ENCODE data around the gene ZNF813.
"Not testable (repeated sequence)": the region's sequence is repeated elsewhere in the genome, so short reads cannot be mapped to it uniquely, and the experiment has no call there.

Gene ZNF813

DNA sequence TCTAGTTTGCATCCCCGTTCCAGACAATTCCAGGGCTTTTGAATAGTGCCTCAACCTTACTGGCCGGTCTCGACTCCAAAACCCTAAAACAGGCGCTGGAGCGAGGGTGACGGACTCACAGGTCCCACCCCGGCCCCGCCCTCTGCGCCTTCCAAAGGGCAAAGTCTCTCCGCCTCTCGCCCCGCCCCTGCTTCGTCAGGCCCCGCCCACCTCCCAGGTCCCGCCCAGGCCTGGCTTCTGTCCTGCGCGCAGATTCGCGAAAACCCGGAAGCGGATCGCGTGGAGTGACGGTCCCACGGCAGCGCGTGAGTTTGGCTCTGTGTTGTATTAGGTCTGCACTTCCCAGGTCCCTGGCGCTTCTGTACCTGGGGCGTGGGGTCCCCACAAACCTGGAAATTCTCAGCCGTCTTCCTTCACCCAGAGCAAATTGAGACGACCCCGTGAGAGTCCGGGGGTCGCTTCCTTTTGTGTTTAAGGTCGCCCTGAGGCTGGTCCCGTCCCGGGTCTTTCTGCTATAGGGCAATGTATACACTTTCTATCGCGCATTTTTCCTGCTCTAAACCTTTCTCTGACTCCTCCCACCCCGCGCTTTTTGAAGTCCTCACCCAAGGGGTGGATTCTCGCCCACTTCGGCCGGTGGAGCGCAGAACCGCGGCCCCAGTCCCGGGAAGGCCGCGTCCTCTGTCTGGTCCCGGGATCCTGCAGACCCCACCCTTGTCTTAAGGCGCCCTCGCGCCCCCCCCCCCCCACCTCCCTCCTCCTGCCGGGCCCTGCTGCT, at the start of gene ZNF813:
Gene ZNF813 (plus strand): TSS at position 249 of the 778 bp plus-strand sequence. CDS start 16,090 bp downstream, outside the sequence.
- DNase-seq (ENCODE audit: low read depth): peak; percentile 20

DNA sequence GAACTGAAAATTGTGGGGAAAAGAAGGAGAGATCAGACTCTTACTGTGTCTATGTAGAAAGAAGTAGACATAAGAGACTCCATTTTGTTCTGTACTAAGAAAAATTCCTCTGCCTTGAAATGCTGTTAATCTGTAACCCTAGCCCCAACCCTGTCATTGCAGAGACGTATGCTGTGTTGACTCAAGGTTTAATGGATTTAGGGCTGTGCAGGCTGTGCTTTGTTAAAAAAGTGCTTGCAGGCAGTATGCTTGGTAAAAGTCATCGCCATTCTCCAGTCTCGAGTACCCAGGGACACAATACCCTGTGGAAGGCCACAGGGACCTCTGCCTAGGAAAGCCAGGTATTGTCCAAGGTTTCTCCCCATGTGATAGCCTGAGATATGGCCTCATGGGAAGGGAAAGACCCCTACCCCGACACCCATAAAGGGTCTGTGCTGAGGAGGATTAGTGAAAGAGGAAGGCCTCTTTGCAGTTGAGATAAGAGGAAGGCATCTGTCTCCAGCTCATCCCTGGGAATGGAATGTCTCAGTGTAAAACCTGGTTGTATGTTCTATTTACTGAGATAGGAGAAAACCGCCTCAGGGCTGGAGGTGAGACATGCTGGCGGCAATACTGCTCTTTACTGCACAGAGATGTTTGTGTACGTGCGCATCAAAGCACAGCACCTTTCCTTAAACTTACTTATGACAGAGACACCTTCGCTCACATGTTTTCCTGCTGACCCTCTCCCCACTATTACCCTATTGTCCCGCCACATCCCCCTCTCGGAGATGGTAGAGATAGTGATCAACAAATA, 46.8 kb upstream of the ZNF813 start:
- DNase-seq (ENCODE audit: low read depth): not testable (repeated sequence)

DNA sequence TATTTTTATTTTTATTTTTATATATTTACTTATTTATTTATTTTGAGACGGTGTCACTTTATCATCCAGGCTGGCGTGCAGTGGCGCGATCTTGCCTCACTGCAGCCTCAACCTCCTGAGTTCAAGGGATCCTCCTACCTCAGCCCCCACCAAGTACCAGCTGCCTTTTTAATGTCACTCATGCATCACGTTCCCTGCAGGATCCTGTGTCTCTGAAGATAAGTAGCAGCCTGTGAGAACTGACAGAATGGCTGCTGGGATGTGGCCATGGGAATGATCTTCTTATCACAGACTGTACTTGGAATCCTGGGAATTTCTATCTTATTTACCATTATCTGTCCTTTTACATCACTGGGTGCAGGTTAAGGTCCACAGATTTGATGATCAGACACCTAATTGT, 45.0 kb upstream of the ZNF813 start:
- DNase-seq (ENCODE audit: low read depth): no peak

DNA sequence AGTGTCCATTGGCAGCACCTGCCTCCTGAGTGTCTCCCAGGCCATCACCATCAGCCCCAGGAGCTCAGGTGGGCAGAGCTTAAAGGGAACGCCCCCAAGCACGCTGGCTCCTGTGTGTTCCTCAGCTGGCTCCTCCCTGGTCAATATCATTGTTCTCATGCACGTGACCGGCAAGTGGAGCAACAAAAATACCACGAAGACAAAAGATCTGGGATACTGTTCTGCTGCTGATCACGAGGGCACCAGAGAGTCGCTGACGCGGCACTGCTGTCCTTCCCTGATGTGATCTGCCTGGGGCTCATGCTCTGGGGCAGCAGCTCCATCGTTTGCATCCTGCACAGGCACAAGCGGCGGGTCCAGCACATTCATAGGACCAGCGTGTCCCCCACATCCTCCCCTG, 44.5 kb upstream of the ZNF813 start:
- DNase-seq (ENCODE audit: low read depth): not testable (repeated sequence)

DNA sequence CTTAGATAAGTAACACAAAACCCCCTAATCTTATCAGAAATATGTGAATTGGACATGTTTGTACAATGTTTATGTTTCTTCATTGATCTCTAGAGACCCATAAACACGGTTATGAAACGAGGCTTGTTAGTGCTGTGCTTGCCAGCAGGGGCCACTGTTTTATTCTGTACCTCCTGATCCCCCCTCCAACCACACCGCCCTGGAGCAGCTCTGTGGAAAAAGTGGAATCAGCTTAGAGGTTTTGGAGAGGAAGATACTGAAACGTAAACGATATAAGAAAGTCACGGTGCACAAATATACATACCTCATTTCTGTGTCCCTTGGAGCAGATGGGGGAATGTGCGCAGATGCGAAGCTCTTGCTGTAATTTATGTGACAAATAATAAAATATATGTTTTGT, 43.9 kb upstream of the ZNF813 start:
- not testable (repeated sequence) for DNase-seq (ENCODE audit: low read depth)

DNA sequence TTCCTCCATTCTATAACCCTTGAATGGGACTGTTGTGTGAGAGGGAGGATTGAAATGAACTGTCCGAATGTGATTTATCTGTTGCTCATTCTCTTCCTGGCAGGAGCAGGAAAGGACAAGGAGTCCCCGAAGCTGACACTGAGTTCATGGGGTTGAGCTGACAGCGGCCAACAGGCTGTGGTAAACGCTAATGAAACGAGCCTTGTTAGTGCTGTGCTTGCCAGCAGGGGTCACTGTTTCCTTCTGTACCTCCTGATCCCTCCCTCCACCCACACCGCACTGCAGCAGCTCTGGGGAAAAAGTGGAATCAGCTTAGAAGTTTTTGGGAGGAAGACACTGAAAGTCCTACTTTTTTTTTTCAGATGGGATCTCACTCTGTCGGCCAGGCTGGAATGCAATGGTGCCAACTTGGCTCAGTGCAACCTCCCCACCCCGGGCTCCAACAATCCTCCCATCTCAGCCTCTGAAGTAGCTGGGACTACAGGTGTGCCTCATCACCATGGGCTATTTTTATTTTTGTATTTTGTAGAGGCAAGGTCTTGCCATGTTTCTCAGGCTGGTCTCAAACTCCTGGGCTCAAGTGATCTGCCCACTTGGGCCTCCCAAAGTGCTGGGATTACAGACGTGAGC, 42.5 kb upstream of the ZNF813 start:
- no peak for DNase-seq (ENCODE audit: low read depth)

DNA sequence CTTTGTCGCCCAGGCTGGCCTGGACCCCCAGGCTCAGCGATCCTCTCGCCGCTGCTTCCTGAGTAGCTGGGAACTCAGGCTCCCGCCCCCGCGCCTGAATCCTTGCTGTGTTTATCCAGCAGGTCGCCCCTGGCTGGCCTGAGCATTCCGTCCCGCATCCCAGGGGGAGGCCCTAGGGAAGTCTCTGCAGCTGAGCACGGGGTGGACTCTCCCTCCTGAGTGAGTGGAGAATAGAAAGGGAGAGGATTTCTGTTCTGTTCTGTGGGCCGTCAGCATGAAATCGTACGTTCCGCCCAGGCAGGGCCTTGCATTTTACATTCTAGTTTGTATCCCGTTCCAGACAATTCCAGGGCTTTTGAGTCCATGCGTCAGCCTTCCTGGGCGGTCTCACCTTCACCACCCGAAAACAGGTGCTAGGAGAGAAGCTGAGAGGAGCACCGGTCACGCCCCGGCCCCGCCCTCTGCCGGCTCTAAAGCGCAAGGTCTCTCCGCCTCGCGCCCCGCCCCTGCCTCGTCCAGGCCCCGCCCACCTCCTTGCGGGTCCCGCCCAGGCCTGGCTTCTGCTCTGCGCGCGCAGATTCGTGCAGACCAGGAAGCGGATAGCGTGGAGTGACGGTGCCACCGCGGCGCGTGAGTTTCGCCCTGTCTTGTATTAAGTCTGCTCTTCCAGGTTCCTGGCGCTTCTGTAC, 36.0 kb upstream of the ZNF813 start, which contains the start of gene ZNF761:
Gene ZNF761 (plus strand): TSS at position 586 of the 689 bp plus-strand sequence. CDS start 15,285 bp downstream, outside the sequence.
- DNase-seq (ENCODE audit: low read depth): peak; percentile 36

DNA sequence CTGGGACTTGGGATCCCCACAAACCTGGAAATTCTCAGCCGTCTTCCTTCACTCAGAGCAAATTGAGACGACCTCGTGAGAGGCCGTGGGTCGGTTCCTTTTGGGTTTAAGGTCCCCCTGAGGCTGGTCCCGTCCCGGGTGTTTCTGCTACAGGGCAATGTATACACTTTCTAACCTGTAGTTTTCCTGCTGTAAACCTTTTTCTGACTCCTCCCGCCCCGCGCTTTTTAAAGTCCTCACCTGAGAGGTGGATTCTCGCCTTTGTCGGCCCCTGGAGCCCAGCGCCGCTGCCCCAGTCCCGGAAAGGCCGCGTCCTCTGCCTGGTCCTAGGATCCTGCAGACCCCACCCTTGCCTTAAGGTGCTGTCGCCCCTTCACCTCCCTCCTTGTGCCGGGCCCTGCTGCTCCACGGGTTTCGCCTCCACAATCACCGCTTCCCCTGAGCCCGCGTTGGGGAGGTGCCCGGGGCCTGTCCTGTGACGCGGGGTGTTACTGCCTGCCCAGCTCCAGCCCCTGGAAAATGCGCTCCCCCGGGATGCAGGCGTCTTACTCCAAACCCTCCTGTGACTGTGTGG, 35.4 kb upstream of the ZNF813 start:
- no peak for DNase-seq (ENCODE audit: low read depth)

DNA sequence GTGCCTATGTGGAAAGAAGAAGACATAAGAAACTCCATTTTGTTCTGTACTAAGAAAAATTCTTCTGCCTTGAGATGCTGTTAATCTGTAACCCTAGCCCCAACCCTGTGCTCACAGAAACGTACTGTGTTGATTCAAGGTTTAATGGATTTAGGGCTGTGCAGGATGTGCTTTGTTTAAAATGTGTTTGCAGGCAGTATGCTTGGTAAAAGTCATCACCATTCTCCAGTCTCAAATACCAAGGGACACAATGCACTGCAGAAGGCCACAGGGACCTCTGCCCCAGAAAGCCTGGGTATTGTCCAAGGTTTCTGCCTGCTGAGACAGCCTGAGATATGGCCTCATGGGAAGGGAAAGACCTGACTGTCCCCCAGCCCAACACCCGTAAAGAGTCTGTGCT, 23.7 kb upstream of the ZNF813 start:
- DNase-seq (ENCODE audit: low read depth): not testable (repeated sequence)

DNA sequence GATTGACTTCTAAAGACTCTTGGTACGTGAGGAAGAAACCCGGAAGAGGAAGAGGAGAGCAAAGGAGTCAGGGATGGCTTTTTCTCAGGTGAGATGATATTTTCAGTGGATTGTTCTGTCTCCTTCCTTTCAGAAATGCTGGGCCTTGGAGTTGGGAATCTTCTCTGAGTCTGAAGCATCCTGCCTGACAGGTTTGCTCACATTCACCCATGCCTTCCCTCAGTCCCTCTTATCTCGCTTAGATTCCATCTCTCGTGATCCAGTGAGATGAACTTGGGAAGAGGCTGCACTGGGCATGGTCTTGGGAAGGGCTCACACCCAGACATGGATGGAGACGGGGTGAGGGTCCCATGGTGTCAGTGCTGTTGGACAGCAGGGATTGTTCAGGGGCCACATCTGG, 20.3 kb upstream of the ZNF813 start:
- not testable (repeated sequence) for DNase-seq (ENCODE audit: low read depth)

DNA sequence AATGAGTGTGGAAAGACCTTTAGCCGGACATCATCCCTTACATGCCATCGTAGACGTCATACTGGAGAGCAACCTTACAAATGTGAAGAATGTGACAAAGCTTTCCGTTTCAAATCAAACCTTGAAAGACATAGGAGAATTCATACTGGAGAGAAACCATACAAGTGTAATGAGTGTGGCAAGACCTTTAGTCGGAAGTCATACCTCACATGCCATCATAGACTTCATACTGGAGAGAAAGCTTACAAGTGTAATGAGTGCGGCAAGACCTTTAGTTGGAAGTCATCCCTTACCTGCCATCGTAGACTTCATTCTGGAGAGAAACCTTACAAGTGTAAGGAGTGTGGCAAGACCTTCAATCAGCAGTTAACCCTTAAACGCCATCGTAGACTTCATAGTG, 11.7 kb upstream of the ZNF813 start:
- no peak for DNase-seq (ENCODE audit: low read depth)

DNA sequence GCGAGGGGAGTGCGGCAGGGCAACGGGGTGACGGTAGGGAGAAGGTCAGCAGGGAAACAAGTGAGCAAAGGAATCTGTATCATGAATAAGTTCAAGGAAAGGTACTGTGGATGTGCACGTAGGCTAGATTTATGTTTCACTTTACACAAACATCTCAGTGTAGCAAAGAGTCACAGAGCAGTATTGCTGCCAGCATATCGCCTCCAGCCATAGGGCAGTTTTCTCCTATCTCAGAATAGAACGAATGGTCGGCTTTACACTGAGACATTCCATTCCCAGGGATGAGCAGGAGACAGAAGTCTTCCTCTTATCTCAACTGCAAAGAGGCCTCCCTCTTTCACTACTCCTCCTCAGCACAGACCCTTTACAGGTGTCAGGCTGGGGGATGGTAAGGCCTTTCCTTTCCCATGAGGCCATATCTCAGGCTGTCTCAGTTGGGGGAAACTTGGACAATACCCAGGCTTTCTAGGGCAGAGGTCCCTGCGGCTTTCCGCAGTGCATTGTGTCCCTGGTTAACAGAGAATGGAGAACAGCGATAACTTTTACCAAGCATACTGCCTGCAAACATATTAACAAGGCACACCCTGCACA, 7.3 kb upstream of the ZNF813 start:
- not testable (repeated sequence) for DNase-seq (ENCODE audit: low read depth)

DNA sequence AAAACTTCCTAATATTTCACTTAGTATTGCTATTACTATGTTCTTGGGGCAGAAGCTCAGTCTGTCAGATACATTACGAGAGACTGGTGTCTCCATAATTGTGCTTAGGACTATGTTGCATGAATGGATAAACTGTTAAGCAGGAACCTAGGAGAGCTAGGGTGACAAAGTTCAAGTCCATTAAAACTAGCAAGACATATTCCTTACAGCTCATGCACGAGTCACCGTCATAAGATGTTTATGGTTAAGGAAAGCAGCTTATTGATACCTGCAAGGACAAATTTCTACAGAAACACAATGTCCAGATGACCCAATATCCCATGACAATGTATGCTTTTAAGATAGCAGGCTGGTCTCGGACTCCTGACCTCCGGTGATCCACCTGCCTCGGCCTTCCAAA, 5.7 kb upstream of the ZNF813 start:
- DNase-seq (ENCODE audit: low read depth): no peak

DNA sequence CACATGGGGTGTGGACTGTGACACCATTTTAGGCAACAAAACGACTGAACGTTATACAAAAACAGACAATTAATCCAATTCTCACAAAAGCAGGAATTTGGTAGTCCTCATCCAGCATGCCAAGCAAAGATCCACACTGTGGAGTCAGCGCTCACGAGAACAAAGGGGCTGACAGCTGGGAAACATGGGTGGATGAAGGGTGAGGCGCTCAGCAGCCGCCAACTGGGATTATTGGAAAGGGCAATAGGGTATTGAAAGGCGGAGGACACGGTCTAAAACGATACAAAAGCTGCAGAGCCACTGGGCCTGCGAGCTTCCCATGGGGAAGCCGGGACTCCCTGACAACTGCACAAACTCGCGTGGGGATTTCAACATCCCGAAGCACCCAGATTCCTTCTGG, 4.7 kb upstream of the ZNF813 start:
- no peak for DNase-seq (ENCODE audit: low read depth)

DNA sequence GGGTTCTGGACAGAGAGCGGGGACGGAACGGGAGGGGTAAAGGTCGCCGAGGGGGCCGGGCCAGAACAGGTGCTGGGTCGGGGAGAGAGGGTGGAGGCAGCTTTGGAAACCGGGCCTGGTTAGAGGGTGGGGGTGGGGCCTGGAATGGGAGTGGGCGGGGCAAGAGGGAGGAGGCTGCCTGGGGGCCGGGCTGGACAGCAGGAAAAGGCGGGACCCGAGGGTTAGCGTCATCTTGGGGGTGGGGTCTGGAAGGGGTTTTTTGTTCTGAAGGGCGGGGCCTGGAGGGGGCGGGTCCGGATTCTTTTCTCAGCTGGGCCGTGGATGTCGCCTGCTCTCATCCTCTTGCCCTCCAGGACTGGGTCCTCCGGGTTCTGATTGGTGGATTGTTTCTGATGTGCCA, 4.3 kb upstream of the ZNF813 start:
- DNase-seq (ENCODE audit: low read depth): no peak

DNA sequence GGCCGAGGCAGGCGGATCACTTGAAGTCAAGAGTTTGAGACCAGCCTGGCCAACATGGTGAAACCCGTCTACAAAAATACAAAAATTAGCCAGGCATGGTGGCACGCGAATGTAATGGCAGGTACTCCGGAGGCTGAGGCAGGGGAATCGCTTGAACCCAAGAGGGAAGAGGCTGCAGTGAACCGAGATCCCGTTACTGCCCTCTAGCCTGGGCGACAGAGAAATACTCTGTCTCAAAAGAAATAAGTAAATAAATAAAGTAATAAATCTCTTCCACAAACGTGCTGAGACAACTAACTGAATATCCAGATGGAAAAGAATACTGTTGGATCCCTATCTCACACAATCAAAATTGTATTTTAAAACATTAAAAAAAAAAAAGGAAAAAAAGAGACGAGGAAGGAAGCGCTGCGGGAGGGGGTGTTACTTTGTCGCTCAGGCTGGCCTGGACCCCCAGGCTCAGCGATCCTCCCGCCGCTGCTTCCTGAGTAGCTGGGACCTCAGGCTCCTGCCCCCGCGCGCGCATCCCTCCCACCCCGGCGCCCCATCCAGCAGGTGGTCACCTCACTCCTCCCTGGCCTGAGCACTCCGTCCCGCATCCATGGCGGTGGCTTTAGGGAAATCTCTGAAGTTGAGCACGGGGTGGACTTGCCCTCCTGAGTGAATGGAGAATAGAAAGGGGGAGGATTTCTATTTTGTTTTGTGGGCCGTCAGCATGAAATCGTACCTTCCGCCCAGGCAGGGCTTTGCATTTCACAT, 628 bp upstream of the ZNF813 start:
- no peak for DNase-seq (ENCODE audit: low read depth)

DNA sequence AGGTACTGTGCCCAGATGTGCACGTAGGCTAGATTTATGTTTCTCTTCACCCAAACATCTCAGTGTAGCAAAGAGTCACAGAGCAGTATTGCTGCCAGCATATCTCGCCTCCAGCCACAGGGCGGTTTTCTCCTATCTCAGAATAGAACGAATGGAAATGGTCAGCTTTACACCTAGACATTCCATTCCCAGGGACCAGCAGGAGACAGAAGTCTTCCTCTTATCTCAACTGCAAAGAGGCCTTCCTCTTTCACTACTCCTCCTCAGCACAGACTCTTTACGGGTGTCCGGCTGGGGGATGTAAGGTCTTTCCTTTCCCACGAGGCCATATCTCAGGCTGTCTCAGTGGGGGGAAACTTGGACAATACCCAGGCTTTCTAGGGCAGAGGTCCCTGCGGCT, 1.1 kb downstream of the ZNF813 start:
- DNase-seq (ENCODE audit: low read depth): not testable (repeated sequence)

DNA sequence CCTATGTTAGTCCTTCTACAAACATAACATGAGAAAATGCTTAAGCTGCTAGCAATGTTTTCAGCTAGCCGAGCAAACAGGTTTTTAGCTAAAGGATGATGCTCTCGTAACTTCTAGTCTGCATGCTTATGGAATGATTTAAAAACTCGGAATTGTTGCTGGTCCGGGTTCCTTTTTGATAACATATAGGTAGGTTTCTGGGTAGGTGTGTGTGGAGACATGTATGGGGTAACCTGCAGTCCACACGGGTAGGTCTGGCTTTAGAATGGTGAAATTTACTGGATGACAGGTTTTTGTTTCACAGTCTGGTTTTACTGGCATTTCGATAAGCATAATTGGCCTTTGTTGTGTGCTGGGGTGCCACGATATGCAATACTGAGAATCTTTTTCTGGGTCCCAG, 4.4 kb downstream of the ZNF813 start:
- no peak for DNase-seq (ENCODE audit: low read depth)

DNA sequence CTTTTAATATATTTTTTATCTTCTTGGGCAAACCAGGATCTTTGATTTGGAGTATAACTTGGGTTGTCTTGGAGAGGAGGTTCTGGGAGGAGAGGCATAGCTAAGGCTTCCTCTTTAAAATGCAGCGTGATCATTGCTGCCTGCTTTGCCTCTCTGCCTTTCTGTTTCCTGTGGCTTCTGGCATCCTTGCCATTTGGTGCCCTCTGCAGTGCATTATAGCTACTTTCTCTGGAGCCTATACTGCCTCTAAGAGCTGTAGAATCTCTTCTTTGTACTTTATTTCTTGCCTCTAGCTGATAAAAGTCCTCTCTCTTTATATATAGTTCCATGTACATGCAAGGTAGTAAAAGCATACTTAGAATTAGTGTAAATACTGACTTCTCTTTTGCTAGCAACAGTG, 7.3 kb downstream of the ZNF813 start:
- not testable (repeated sequence) for DNase-seq (ENCODE audit: low read depth)

DNA sequence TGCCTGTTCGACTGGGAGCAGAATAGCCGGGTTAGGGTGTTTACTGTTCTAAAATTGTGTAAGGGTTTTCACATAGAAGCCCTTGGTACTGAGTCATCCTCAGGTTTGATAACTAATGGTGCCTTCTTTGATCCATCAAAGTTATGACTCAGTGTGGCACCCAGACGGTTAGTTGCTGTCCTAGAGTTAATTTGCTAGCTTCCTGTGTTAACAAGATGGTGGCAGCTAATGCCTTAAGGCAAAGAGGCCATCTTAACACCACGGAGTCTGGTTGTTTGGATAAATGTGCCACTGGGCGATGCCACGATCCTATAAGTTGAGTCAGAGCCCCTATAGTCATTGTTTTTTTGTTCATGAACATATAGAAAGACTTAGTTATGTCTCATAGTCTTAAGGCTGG, 7.9 kb downstream of the ZNF813 start:
- DNase-seq (ENCODE audit: low read depth): not testable (repeated sequence)

DNA sequence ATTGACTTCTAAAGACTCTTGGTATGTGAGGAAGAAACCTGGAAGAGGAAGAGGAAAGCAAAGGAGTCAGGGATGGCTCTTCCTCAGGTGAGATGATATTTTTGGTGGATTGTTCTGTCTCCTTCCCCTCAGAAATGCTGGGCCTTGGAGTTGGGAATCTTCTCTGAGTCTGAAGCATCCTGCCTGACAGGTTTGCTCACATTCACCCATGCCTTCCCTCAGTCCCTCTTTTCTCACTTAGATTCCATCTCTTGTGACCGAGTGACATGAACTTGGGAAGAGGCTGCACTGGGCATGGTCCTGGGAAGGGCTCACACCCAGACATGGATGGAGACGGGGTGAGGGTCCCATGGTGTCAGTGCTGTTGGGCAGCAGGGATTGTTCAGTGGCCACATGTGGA, 16.2 kb downstream of the ZNF813 start:
- DNase-seq (ENCODE audit: low read depth): not testable (repeated sequence)
